ENCODE data around the gene PSME3IP1.

GRCh38 chr16:57225978-57226377 lies 40.1 kb upstream of the PSME3IP1 start:
- TF ChIP-seq CTCF (IDR thresholded peaks at IDR 0.05) = no peak
- no peak for TF ChIP-seq POLR2AphosphoS5 (IDR thresholded peaks at IDR 0.05)
- TF ChIP-seq POLR2A (IDR thresholded peaks at IDR 0.05) = no peak

Measured in breast epithelium (tissue), 3 donors.